Measurements from ENCODE around the gene GLRX3. TPM values are rescaled to one million over a fixed set of nuclear protein-coding genes. Genes with fewer than 3 reads are reported as not detected.

Gene GLRX3
- total RNA-seq, 3 donors from 2014 or later = 36.1 to 63.4 (median 43.5) TPM

DNA sequence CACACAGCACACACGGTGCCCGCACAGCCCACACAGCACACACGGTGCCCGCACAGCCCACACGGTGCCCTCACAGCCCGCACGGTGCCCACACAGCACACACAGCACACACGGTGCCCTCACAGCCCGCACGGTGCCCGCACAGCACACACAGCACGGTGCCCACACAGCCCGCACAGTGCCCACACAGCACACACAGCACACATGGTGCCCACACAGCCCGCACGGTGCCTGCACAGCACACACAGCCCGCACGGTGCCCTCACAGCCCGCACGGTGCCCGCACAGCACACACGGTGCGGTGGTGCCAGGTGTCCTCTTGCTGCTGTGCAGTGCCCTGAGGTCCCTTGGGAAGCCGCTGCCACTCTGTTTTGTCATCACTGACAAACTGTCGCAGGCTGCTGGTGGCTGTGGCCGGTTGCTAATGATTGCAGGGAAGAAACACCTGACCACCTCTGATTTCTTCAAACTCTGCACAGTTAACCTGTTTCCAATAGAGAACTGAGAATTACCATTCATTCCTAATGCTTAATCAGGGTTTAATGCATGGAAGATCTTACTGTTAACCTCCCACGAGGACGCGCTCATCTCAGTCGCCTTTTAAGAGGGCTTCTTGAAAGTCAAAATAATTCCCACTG, 66.9 kb downstream of the GLRX3 start:
- DNase-seq (ENCODE audit: low spot score in 2 of 2) = no peak
- Histone ChIP-seq H3K27ac (no peak overlapping the region), H3K27me3 (peaks cover 0 to 23% of the 10 kb centered on the region in 2 donors), H3K4me1 (no peaks in the 10 kb centered on the region), H3K4me3 (no peak overlapping the region), H3K36me3 (no peaks in the 10 kb centered on the region), H3K9me3 (no peaks in the 10 kb centered on the region)
- intact Hi-C loops (cut with DNase I; ENCODE audit: low total_unique reads) = no loop called here
- TF ChIP-seq POLR2A (IDR thresholded peaks at IDR 0.05) (no peak), POLR2AphosphoS5 (IDR thresholded peaks at IDR 0.05) (no peak), CTCF (IDR thresholded peaks at IDR 0.05) (no peak)

- Histone ChIP-seq H3K36me3 (no peaks in the 10 kb centered on the region), H3K27me3 (peaks cover 0 to 23% of the 10 kb centered on the region in 2 donors), H3K4me1 (no peaks in the 10 kb centered on the region), H3K9me3 (no peaks in the 10 kb centered on the region), H3K4me3 (no peak overlapping the region), H3K27ac (no peak overlapping the region)
- DNase-seq (ENCODE audit: low spot score in 2 of 2) = no peak
- no peak for TF ChIP-seq CTCF (IDR thresholded peaks at IDR 0.05)
- no peak for TF ChIP-seq POLR2AphosphoS5 (IDR thresholded peaks at IDR 0.05)
- no peak for TF ChIP-seq POLR2A (IDR thresholded peaks at IDR 0.05)
- intact Hi-C loops (cut with DNase I; ENCODE audit: low total_unique reads) = no loop called here
Observed at GRCh38 chr10:130203626-130204025, 67.4 kb downstream of the GLRX3 start.

DNA sequence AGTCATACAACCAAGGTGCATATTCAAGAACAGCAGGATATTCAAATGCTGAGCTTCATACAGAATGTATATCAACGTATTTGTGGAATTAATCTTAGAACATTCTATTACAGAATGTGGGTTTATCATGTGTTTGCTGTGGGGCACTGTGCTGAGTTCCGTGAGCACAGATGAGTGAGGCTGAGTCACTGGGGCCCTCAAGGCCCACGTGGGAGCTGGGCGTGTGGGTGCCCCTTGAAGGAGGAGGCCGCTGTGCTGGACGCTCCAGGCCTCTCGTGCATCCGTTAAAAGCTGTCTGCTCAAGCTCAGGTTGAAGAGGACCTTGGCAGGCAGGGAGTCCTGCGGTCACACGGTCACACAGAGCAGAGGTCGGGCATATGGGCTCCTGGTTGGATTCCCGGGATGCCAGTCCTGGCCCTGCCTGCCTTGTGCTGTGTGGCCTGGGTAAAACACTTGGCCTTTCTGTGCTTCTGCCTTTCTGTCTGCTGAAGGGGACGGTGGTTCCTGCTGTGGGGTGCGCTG, 70.1 kb downstream of the GLRX3 start:
- no peaks in the 10 kb centered on the region for H3K4me1 ChIP-seq
- TF ChIP-seq POLR2AphosphoS5 (IDR thresholded peaks at IDR 0.05) (no peak), POLR2A (IDR thresholded peaks at IDR 0.05) (no peak), CTCF (IDR thresholded peaks at IDR 0.05) (no peak)

DNA sequence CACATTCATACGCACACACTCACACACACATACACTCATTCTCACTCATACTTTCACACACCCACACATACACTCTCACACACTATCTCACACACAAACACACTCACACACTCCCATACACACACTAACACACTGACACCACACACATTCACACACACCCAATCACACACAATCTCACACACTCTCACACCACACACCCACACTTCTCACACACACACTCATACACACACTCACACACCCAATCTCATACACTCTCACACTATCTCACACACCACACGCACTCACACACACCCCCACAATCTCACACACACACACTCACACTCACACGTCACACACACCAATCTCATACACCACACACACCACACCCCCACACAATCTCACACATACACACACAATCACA, 71.0 kb downstream of the GLRX3 start:
- intact Hi-C loops (cut with DNase I; ENCODE audit: low total_unique reads) = no loop called here

More for the DNA sequence above, 70.1 kb downstream of the GLRX3 start:
- H3K9me3 ChIP-seq = no peaks in the 10 kb centered on the region
- no peak for DNase-seq (ENCODE audit: low spot score in 2 of 2)
- H3K36me3 ChIP-seq = no peaks in the 10 kb centered on the region
- no peak overlapping the region for H3K4me3 ChIP-seq
- H3K27ac ChIP-seq = no peak overlapping the region
- intact Hi-C loops (cut with DNase I; ENCODE audit: low total_unique reads) = no loop called here
- peaks cover 0 to 5% of the 10 kb centered on the region in 2 donors for H3K27me3 ChIP-seq

More for the DNA sequence above, 71.0 kb downstream of the GLRX3 start:
- Histone ChIP-seq H3K4me1 (no peaks in the 10 kb centered on the region), H3K27me3 (peaks cover 0 to 3% of the 10 kb centered on the region in 2 donors), H3K9me3 (no peaks in the 10 kb centered on the region), H3K36me3 (no peaks in the 10 kb centered on the region), H3K27ac (no peak overlapping the region), H3K4me3 (no peak overlapping the region)
- no peak for TF ChIP-seq CTCF (IDR thresholded peaks at IDR 0.05)
- no peak for TF ChIP-seq POLR2AphosphoS5 (IDR thresholded peaks at IDR 0.05)
- no peak for DNase-seq (ENCODE audit: low spot score in 2 of 2)
